H1 (cell line): ENCODE data around the gene CORO7. TPM values are rescaled to one million over a fixed set of nuclear protein-coding genes. Genes with fewer than 3 reads are reported as not detected.
A peak's percentile ranks its signal among the peaks of the same experiment; 100 is the strongest.

ENCODE experiments used
- CTCF ChIA-PET: fragments of 300-600 bp; sonication (Branson Sonifier 250); formaldehyde crosslinking; loops from one replicate; lab custom pipeline; 2021; ENCODE audit not compliant: partially characterized antibody; lab: Charles Lee
- POLR2A ChIA-PET: fragments of 300-600 bp; sonication (Branson Sonifier 250); formaldehyde crosslinking; loops from one replicate; lab custom pipeline; 2021; ENCODE audit warnings: inconsistent platforms; ENCODE audit not compliant: partially characterized antibody; lab: Charles Lee
- DNase-seq, 2 experiments: peaks; one replicate each; pipeline versions ENCODE4 v3.0.0 to v3.0.0-alpha.2; 2010 to 2022; ENCODE audit warnings: low spot score in 2 of 2, low read depth in 1 of 2, mixed read lengths in 1 of 2
- FAIRE-seq: peaks from 2 replicates; lab custom pipeline; 2011; peaks lifted over from hg19 to GRCh38; lab: Jason Lieb, UNC
- H2AFZ ChIP-seq: 2 replicates; pipeline ENCODE4 v1.8.1; 2012; ENCODE audit warnings: low read length, inconsistent platforms
- H2AK5ac ChIP-seq: 2 replicates; pipeline ENCODE4 v1.6.1; 2013; ENCODE audit warnings: low read depth, low read length
- H2BK120ac ChIP-seq: replicated peaks from 2 replicates; pipeline ENCODE3; 2013; ENCODE audit warnings: low read depth, low read length, inconsistent platforms
- H2BK12ac ChIP-seq: 2 replicates; pipeline ENCODE4 v1.6.1; 2013; ENCODE audit warnings: low read depth, low read length
- H2BK15ac ChIP-seq: 2 replicates; pipeline ENCODE4 v1.6.1; 2013; ENCODE audit warnings: low read length
- H2BK20ac ChIP-seq: 2 replicates; pipeline ENCODE4 v1.6.1; 2013; ENCODE audit warnings: low read length
- H2BK5ac ChIP-seq: 2 replicates; pipeline ENCODE4 v1.6.1; 2013; ENCODE audit warnings: low read depth, low read length
- H3K14ac ChIP-seq: 2 replicates; pipeline ENCODE4 v1.6.1; 2013; ENCODE audit warnings: inconsistent platforms; ENCODE audit not compliant: insufficient read length
- H3K18ac ChIP-seq: 2 replicates; pipeline ENCODE4 v1.6.1; 2013; ENCODE audit warnings: low read length; ENCODE audit errors: extremely low read depth
- H3K23ac ChIP-seq: 2 replicates; pipeline ENCODE4 v1.6.1; 2013; ENCODE audit warnings: inconsistent platforms; ENCODE audit not compliant: insufficient read length
- H3K23me2 ChIP-seq: 2 replicates; pipeline ENCODE4 v1.6.1; 2013; ENCODE audit warnings: low read depth, low read length
- H3K27ac ChIP-seq: 2 replicates; pipeline ENCODE4 v1.6.1; 2011; ENCODE audit warnings: low read depth, low read length, inconsistent platforms
- H3K27me3 ChIP-seq, 4 experiments: replicated peaks in 1 of 4; 1 replicate in 1 of 4; 2 replicates in 3 of 4; pipeline versions ENCODE4 v1.6.1 to v1.8.1; 2011 to 2013; ENCODE audit warnings: low read length in 3 of 4, mild to moderate bottlenecking in 3 of 4, inconsistent platforms in 2 of 4, mixed read lengths in 2 of 4, moderate library complexity in 1 of 4; ENCODE audit not compliant: control insufficient read depth in 3 of 4, insufficient read depth in 3 of 4; ENCODE audit errors: extremely low read depth in 1 of 4
- H3K36me3 ChIP-seq, 4 experiments: 2 replicates each; pipeline versions ENCODE4 v1.6.1 to v1.8.1; 2011 to 2013; ENCODE audit warnings: mild to moderate bottlenecking in 4 of 4, low read length in 3 of 4, moderate library complexity in 2 of 4, control low read depth in 1 of 4, inconsistent platforms in 1 of 4; ENCODE audit not compliant: insufficient read depth in 4 of 4, control insufficient read depth in 2 of 4
- H3K4ac ChIP-seq: replicated peaks from 2 replicates; pipeline ENCODE3; 2013; ENCODE audit warnings: low read length, low read depth, mixed read lengths, inconsistent platforms; ENCODE audit not compliant: insufficient read length
- H3K4me1 ChIP-seq, 4 experiments: replicated peaks in 1 of 4; 1 replicate in 1 of 4; 2 replicates in 3 of 4; pipeline versions ENCODE4 v1.6.1 to v1.8.1; 2011 to 2013; ENCODE audit warnings: low read length in 3 of 4, inconsistent platforms in 2 of 4, mixed read lengths in 1 of 4; ENCODE audit not compliant: insufficient read depth in 4 of 4, control insufficient read depth in 3 of 4
- H3K4me2 ChIP-seq, 2 experiments: 2 replicates each; pipeline versions ENCODE4 v1.6.1 to v1.8.1; 2011 to 2013; ENCODE audit warnings: low read depth in 2 of 2, low read length in 2 of 2, control low read depth in 1 of 2, inconsistent platforms in 1 of 2, mild to moderate bottlenecking in 1 of 2; ENCODE audit not compliant: insufficient read depth in 1 of 2
- H3K4me3 ChIP-seq, 4 experiments: fragments of 200-600, 300-600 bp in 1 of 4; sonication (generic), shearing (Covaris generic), sonication (Bioruptor Twin) in 1 of 4; 2 replicates each; pipeline versions ENCODE4 v1.5.1 to v1.8.1; 2011 to 2016; ENCODE audit warnings: low read length in 4 of 4, low read depth in 3 of 4, control low read depth in 2 of 4, inconsistent platforms in 2 of 4, mild to moderate bottlenecking in 2 of 4, mixed read lengths in 1 of 4, moderate library complexity in 1 of 4; ENCODE audit not compliant: insufficient read depth in 2 of 4; ENCODE audit errors: extremely low read depth in 1 of 4
- H3K56ac ChIP-seq: replicated peaks from 2 replicates; pipeline ENCODE3; 2013; ENCODE audit warnings: low read depth, mild to moderate bottlenecking, mixed read lengths, low read length, inconsistent platforms; ENCODE audit not compliant: insufficient read length
- H3K79me1 ChIP-seq: 2 replicates; pipeline ENCODE4 v1.6.1; 2013; ENCODE audit warnings: low read depth, low read length, control low read depth
- H3K79me2 ChIP-seq, 2 experiments: 2 replicates each; pipeline versions ENCODE4 v1.6.1 to v1.8.1; 2012 to 2013; ENCODE audit warnings: low read length in 2 of 2, mild to moderate bottlenecking in 2 of 2, inconsistent platforms in 1 of 2; ENCODE audit not compliant: insufficient read depth in 2 of 2, control insufficient read depth in 1 of 2
- H3K9ac ChIP-seq, 4 experiments: replicated peaks in 1 of 4; 1 replicate in 1 of 4; 2 replicates in 3 of 4; pipeline versions ENCODE4 v1.6.1 to v1.8.1; 2011 to 2013; ENCODE audit warnings: low read depth in 3 of 4, low read length in 3 of 4, control low read depth in 2 of 4, mild to moderate bottlenecking in 2 of 4, moderate library complexity in 2 of 4, inconsistent platforms in 1 of 4; ENCODE audit errors: extremely low read depth in 1 of 4
- H3K9me3 ChIP-seq, 2 experiments: 2 replicates each; pipeline versions ENCODE4 v1.6.1 to v1.8.1; 2012 to 2013; ENCODE audit warnings: mild to moderate bottlenecking in 2 of 2, moderate library complexity in 2 of 2, control low read depth in 1 of 2, inconsistent platforms in 1 of 2, low read depth in 1 of 2, low read length in 1 of 2, mixed read lengths in 1 of 2; ENCODE audit not compliant: insufficient read depth in 2 of 2
- H4K20me1 ChIP-seq, 2 experiments: replicated peaks in 1 of 2; 2 replicates each; pipeline versions ENCODE3 to v1.8.1; 2011 to 2013; ENCODE audit warnings: inconsistent platforms in 2 of 2, low read length in 2 of 2, mild to moderate bottlenecking in 1 of 2; ENCODE audit not compliant: insufficient read depth in 2 of 2, control insufficient read depth in 1 of 2
- H4K5ac ChIP-seq: 2 replicates; pipeline ENCODE4 v1.6.1; 2013; ENCODE audit warnings: low read length, low read depth, mixed read lengths, inconsistent platforms; ENCODE audit not compliant: insufficient read length
- H4K8ac ChIP-seq: 2 replicates; pipeline ENCODE4 v1.8.0; 2013; ENCODE audit warnings: mild to moderate bottlenecking, moderate library complexity, low read length, inconsistent platforms; ENCODE audit not compliant: insufficient read depth; ENCODE audit errors: extremely low read depth
- H4K91ac ChIP-seq: replicated peaks from 2 replicates; pipeline ENCODE3; 2013; ENCODE audit warnings: low read length, mixed read lengths, inconsistent platforms; ENCODE audit not compliant: insufficient read length
- ATF3 ChIP-seq: IDR thresholded peaks from 2 replicates; pipeline ENCODE4 v1.6.1; 2011; ENCODE audit warnings: low read depth, mild to moderate bottlenecking, low read length; ENCODE audit not compliant: insufficient read depth
- EP300 ChIP-seq, 2 experiments: IDR thresholded peaks; 1 replicate in 1 of 2; 2 replicates in 1 of 2; pipeline ENCODE4 v1.6.1; 2011 to 2012; ENCODE audit warnings: low read depth in 2 of 2, low read length in 2 of 2, mild to moderate bottlenecking in 2 of 2, borderline replicate concordance in 1 of 2, inconsistent platforms in 1 of 2, moderate library complexity in 1 of 2
- GTF2F1 ChIP-seq: IDR thresholded peaks from 2 replicates; pipeline ENCODE4 v1.6.1; 2012; ENCODE audit warnings: low read depth, low read length, improper control_type of control experiment, borderline replicate concordance
- JUN ChIP-seq: IDR thresholded peaks from 2 replicates; pipeline ENCODE4 v1.6.1; 2011; ENCODE audit warnings: low read depth, mild to moderate bottlenecking, improper control_type of control experiment, low read length
- SIN3A ChIP-seq, 2 experiments: IDR thresholded peaks in 1 of 2; conservative IDR thresholded peaks in 1 of 2; 2 replicates each; pipeline ENCODE4 v1.6.1; 2011 to 2012; ENCODE audit warnings: low read length in 2 of 2, improper control_type of control experiment in 1 of 2, low read depth in 1 of 2, mild to moderate bottlenecking in 1 of 2
- SIRT6 ChIP-seq: IDR thresholded peaks from one replicate; pipeline ENCODE4 v1.7.1; 2012; ENCODE audit warnings: low read length, inconsistent platforms
- USF2 ChIP-seq: IDR thresholded peaks from 2 replicates; pipeline ENCODE4 v1.6.1; 2011; ENCODE audit warnings: low read length, improper control_type of control experiment
- WGBS, 2 experiments: shearing (Covaris generic) in 1 of 2; methylation state at CpG; one replicate each; pipeline versions ENCODE4 v1.1.6 to v1.1.7; 2013 to 2015; ENCODE audit warnings: low lambda C conversion rate in 2 of 2, mixed read lengths in 2 of 2, inconsistent platforms in 1 of 2, low coverage in 1 of 2, missing lambda C conversion rate in 1 of 2; ENCODE audit not compliant: insufficient replicate concordance in 2 of 2, insufficient coverage in 1 of 2, insufficient read length in 1 of 2; ENCODE audit errors: extremely low coverage in 1 of 2, missing lambda C conversion rate in 1 of 2; 5-methylcytosine and 5-hydroxymethylcytosine counted together
- polyA plus RNA-seq, 7 experiments: library from polyadenylated mRNA; depleted of rRNA in 3 of 7; stranded (reverse) in 5 of 7; unstranded in 2 of 7; fragments of >200 nt in 5 of 7; fragments of 200-250 nt in 2 of 7; gene quantifications; 1 replicate in 5 of 7; 2 replicates in 1 of 7; 4 replicates in 1 of 7; pipeline versions ENCODE4 v1.2.1 to v1.2.3, GENCODE V29; 2011 to 2013; ENCODE audit warnings: missing spikeins in 2 of 7, mixed read lengths in 2 of 7
- total RNA-seq: library from RNA; stranded (reverse); fragmentation: NEBNext Ultra II Directional; extraction: Animal tissue kit (Norgen Biotek cat#: 25700); gene quantifications from 2 replicates; pipeline ENCODE4 v1.2.1, GENCODE V29; 2021

The CORO7 gene
- total and polyA plus RNA-seq, 2 of the 8 experiments (the other 6 are each of a cell fraction or from before 2014, with no cell fraction given): 25.2 to 29.8 TPM

- FAIRE-seq (no peak), DNase-seq (no peak)
- Histone ChIP-seq H2AK5ac (peak overlapping the region; percentile 40; the same call in 1 of the 2 replicates), H3K79me2 (peaks cover 0 to 22% of the 10 kb centered on the region in 2 experiments; a peak in 2 of 4 replicates), H2BK12ac (peak overlapping the region; percentile 80; the same call in 1 of the 2 replicates), H2AFZ (no peak overlapping the region), H3K4me2 (peak overlapping the region; percentile 51 to 94; a peak in 2 of 4 replicates), H3K36me3 (no peaks in the 10 kb centered on the region), H2BK15ac (peak overlapping the region; percentile 72; the same call in 1 of the 2 replicates), H3K4ac (no peak overlapping the region), H3K14ac (no peak overlapping the region), H3K79me1 (peaks cover 7% of the 10 kb centered on the region; the same call in 1 of the 2 replicates), H4K91ac (peak overlapping the region; percentile 17), H3K9me3 (no peaks in the 10 kb centered on the region), H3K23me2 (peaks cover 3% of the 10 kb centered on the region; the same call in 1 of the 2 replicates), H4K20me1 (peaks cover 8 to 19% of the 10 kb centered on the region in 2 experiments), H3K23ac (no peak overlapping the region), H3K27ac (no peak overlapping the region), H4K5ac (no peak overlapping the region), H3K27me3 (no peaks in the 10 kb centered on the region), H3K4me3 (peak overlapping the region in 1 of 4 experiments; percentile 71; a peak in 1 of 8 replicates), H4K8ac (no peak overlapping the region), H2BK5ac (peak overlapping the region; percentile 52; the same call in 1 of the 2 replicates), H3K56ac (no peak overlapping the region), H3K4me1 (peaks cover 5 to 20% (median 14%) of the 10 kb centered on the region in 4 experiments), H2BK20ac (no peak overlapping the region), H3K9ac (no peak overlapping the region), H3K18ac (no peak overlapping the region), H2BK120ac (no peak overlapping the region)
- CTCF ChIA-PET: interaction anchor here (0.6 to 17.1 kb wide), 30 partner anchors 11 to 346 kb away, joined by 3 to 211 read pairs (median 4); partner anchors contain the start of genes GLIS2 and TFAP4
- WGBS, 2 experiments: 87% methylated on average over 16 of the region's 17 CpGs; no CpG with 5 or more reads in 1 of the 2 experiments
- POLR2A ChIA-PET: interaction anchor here (0.7 to 16.2 kb wide), 14 partner anchors 9 to 69 kb away, joined by 3 to 154 read pairs (median 4); partner anchors contain the start of genes GLIS2, PAM16 and TFAP4
- TF ChIP-seq GTF2F1: no peak
- TF ChIP-seq EP300 (IDR thresholded peaks at IDR 0.05; ENCODE audit: borderline replicate concordance in 1 of 2, low read depth in 2 of 2, low read length in 2 of 2): no peak
- TF ChIP-seq JUN: no peak
- TF ChIP-seq USF2: no peak
- TF ChIP-seq SIN3A (conservative IDR thresholded peaks at IDR 0.05 in 1 of 2, IDR thresholded peaks at IDR 0.05 in 1 of 2; ENCODE audit: low read depth in 1 of 2, low read length in 2 of 2): no peak
- TF ChIP-seq SIRT6: no peak
- no peak for TF ChIP-seq ATF3
Observed at GRCh38 chr16:4328782-4329775, 87.3 kb downstream of the CORO7 start.
